Activated naive CD4-positive, alpha-beta T cell treated with anti-CD3 and anti-CD28 coated beads for 36 hours (primary cell): ENCODE measurements around the gene GPR108. TPM values are rescaled to one million over a fixed set of nuclear protein-coding genes. Genes with fewer than 3 reads are reported as not detected.

ENCODE experiments used
- CTCF ChIA-PET: fragments of 350-600 bp; sonication (Branson Sonifier 250); formaldehyde crosslinking; loops from one replicate; lab custom pipeline; 2021; ENCODE audit warnings: antibody characterized with exemption; lab: Charles Lee
- DNase-seq: peaks from one replicate; pipeline ENCODE4 v3.0.0-alpha.2; 2020
- H3K27ac Mint-ChIP-seq: one replicate; pipeline ENCODE4 v1.8.0; 2021; ENCODE audit warnings: mild to moderate bottlenecking, mixed read lengths
- H3K27me3 Mint-ChIP-seq: one replicate; pipeline ENCODE4 v1.8.0; 2021; ENCODE audit warnings: low read depth, mixed read lengths
- H3K36me3 Mint-ChIP-seq: one replicate; pipeline ENCODE4 v1.8.0; 2021; ENCODE audit warnings: low read depth, mixed read lengths
- H3K4me1 Mint-ChIP-seq: one replicate; pipeline ENCODE4 v1.8.0; 2021; ENCODE audit warnings: low read depth, mixed read lengths
- H3K4me3 Mint-ChIP-seq: one replicate; pipeline ENCODE4 v1.8.0; 2021; ENCODE audit warnings: mild to moderate bottlenecking, moderate library complexity, mixed read lengths
- H3K9me3 Mint-ChIP-seq: one replicate; pipeline ENCODE4 v1.8.0; 2021; ENCODE audit warnings: mixed read lengths
- intact Hi-C: fragments of 100-400 bp; cut with micrococcal nuclease; formaldehyde crosslinking; loops from one replicate; pipeline ENCODE4 v1.15.1; 2023
- total RNA-seq, 2 experiments: library from RNA; stranded (reverse); gene quantifications; one replicate each; pipeline ENCODE4 v1.2.3, GENCODE V29; 2021

The GPR108 gene
- total RNA-seq, 2 experiments from 2014 or later = 54.0 to 59.9 TPM

DNA sequence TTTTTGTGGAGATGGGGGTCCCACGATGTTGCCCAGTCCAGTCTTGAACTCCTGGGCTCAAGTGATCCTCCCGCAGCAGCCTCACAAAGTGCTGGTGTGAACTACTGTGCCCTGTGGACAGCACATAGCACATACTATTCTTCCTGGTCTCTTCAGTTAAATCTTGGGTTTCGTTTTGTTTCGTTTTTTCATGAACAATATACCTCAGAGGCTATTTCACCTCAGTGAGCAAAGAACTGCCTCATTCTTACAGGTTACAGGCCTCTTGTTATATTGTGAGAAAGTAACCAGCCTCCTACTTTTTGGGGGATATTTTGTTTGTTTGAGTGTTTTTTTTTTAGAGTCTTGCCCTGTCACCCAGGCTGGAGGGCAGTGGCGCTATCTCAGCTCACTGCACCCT is 15.6 kb downstream of the GPR108 start:
- intact Hi-C loops = no loop called here
- peaks cover 17% of the 10 kb centered on the region for H3K4me1 Mint-ChIP-seq
- no peak overlapping the region for H3K4me3 Mint-ChIP-seq
- CTCF ChIA-PET = no interaction called here
- H3K27me3 Mint-ChIP-seq = no peaks in the 10 kb centered on the region
- no peak for DNase-seq
- no peaks in the 10 kb centered on the region for H3K36me3 Mint-ChIP-seq
- H3K9me3 Mint-ChIP-seq = no peaks in the 10 kb centered on the region
- no peak overlapping the region for H3K27ac Mint-ChIP-seq

DNA sequence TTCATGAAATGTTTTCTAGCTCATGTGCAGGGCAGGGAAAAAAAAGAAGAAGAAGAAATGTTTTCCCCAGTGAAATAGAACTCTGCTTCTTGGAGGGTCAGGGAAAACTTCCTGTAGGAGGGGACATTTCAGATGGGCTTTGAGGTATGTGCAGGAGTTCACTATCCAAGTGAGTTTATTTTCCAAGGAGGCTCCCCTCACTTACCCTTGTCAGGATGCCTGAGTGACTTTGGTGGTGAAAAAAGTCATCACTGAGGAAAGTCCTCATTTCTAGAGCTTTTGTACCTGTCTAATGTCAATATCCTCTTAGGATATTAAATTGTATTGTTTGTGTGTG is 16.3 kb downstream of the GPR108 start:
- CTCF ChIA-PET = interaction anchor here (0.7 kb wide), 1 partner anchor 66 kb away, joined by 3 read pairs; no protein-coding TSS in a partner anchor
- Mint-ChIP-seq H3K9me3 (no peaks in the 10 kb centered on the region), H3K4me1 (peaks cover 17% of the 10 kb centered on the region), H3K4me3 (no peak overlapping the region), H3K27ac (no peak overlapping the region), H3K36me3 (no peaks in the 10 kb centered on the region), H3K27me3 (no peaks in the 10 kb centered on the region)
- intact Hi-C loops = no loop called here
- DNase-seq = no peak

DNA sequence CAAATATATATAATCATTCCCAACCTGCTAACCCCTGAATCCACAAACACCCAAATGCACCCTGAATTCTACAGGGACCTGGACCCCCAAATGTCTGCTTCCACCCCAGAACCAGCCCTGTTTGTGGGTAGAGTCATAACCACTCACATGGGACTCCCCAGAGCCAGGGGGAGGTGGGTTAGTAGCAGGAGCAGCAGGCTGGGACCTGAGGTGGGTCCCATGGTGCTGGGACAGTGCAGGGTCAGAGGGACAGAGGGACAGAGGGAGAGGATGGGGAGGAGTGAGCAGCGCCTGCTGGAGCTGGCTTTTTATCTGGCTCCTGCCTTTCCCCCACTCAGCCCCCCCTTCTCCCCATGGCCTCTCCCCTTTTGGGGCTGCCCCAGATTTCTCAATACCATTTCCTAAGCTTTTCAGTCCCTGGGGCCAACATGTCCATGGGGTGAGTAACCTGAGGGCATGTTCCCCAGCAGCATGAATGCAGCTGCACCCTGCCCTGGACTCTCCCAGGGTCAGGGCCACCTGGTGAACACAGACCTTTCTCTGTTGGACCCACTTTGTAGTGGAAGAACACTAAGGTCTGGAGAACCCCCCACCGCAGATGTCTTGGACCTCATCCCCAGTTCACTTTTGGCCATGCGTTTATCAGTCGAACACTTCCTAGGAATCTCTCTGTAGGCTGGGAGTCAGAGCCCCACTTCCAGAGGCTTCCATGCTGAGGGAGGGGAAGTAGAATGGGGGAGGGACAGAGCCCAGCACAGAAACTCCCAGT is 16.8 kb downstream of the GPR108 start, which contains the start of gene C3:
Gene C3 (minus strand): TSS at position 282 of the 769 bp plus-strand sequence. CDS start 61 bp downstream, at position 221.
- Mint-ChIP-seq H3K27ac (no peak within 1 kb of the TSS), H3K27me3 (no peaks in the 10 kb centered on the region), H3K4me1 (peaks cover 17% of the 10 kb centered on the region), H3K4me3 (no peak within 1 kb of the TSS), H3K36me3 (no peaks in the 10 kb centered on the region), H3K9me3 (no peaks in the 10 kb centered on the region)
- CTCF ChIA-PET = interaction anchor here (0.7 kb wide), 1 partner anchor 65 kb away, joined by 3 read pairs; no protein-coding TSS in a partner anchor
- DNase-seq = no peak
- intact Hi-C loops = no loop called here

DNA sequence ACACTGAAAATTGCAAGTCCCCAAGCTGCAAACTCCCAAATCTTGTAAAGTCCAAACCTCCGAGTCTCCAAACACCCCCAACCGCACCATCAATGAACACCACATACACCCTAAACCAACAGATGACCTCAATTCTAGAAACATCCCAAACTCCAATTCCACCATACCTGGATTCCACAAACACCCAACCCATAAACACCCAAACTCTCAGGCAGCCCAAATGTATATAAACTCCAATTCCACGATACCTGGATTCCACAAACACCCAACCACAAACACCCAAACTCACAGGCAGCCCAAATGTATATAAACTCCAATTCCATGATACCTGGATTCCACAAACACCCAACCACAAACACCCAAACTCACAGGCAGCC is 17.4 kb downstream of the GPR108 start:
- Mint-ChIP-seq H3K36me3 (no peaks in the 10 kb centered on the region), H3K27ac (no peak overlapping the region), H3K4me1 (peaks cover 17% of the 10 kb centered on the region), H3K27me3 (no peaks in the 10 kb centered on the region), H3K4me3 (no peak overlapping the region), H3K9me3 (no peaks in the 10 kb centered on the region)
- intact Hi-C loops = no loop called here
- CTCF ChIA-PET = no interaction called here
- no peak for DNase-seq

DNA sequence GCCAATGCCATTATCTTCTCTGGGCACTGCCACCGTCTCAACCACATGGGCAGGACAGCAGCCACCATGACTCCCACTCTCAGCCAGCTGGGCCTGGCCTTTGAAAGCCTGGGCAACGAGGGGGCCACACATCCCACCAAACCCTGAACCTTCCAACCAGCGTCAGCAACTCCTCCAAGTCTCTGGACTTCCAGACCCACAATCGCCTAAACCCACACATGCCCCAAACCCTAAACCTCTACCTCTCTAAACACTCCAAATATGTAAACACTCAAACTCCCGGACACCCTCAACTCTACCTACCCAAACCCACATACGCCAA is 17.9 kb downstream of the GPR108 start:
- Mint-ChIP-seq H3K4me3 (no peak overlapping the region), H3K9me3 (no peaks in the 10 kb centered on the region), H3K27me3 (no peaks in the 10 kb centered on the region), H3K36me3 (no peaks in the 10 kb centered on the region), H3K4me1 (peaks cover 17% of the 10 kb centered on the region), H3K27ac (no peak overlapping the region)
- no peak for DNase-seq
- intact Hi-C loops = no loop called here
- CTCF ChIA-PET = no interaction called here

DNA sequence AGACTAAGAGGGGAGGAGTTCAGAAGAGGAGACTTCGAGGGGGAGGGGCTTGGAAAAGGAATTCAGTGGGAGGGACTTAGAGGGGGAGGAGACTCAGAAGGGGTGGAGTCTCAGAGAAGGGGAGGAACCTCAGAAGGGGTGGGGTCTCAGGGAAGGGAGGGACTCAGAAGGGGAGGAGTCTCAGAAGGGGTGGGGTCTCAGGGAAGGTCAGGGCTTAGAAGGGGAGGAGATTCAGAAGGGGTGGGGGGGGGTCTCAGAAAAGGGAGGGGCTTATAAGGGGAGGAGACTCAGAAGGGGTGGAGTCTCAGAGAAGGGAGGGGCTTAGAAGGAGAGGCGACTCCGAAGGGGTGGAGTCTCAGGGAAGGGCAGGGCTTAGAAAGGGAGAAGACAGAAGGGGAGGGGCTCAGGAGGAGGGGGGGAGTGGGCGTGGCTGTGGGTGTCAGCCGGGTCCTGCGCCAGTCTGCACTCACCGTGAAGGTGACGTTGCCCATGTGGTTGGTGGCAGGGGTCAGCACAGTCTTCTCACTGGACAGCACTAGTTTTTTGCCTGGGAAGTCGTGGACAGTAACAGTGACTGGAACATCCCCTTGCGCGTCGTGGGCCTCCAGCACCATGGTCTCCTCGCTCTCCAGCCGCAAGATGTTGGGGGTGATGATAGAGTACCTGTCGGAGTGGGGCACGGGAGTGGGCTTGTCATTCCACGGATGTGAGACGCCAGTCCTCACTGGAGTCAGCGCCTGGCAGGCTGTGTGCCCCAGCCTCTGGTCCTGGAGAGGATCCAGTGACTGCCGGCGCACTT is 18.4 kb downstream of the GPR108 start:
- DNase-seq = peak; percentile 29
- H3K9me3 Mint-ChIP-seq = no peaks in the 10 kb centered on the region
- no peaks in the 10 kb centered on the region for H3K27me3 Mint-ChIP-seq
- peaks cover 17% of the 10 kb centered on the region for H3K4me1 Mint-ChIP-seq
- H3K36me3 Mint-ChIP-seq = no peaks in the 10 kb centered on the region
- intact Hi-C loops = no loop called here
- no peak overlapping the region for H3K27ac Mint-ChIP-seq
- no peak overlapping the region for H3K4me3 Mint-ChIP-seq
- CTCF ChIA-PET = no interaction called here

DNA sequence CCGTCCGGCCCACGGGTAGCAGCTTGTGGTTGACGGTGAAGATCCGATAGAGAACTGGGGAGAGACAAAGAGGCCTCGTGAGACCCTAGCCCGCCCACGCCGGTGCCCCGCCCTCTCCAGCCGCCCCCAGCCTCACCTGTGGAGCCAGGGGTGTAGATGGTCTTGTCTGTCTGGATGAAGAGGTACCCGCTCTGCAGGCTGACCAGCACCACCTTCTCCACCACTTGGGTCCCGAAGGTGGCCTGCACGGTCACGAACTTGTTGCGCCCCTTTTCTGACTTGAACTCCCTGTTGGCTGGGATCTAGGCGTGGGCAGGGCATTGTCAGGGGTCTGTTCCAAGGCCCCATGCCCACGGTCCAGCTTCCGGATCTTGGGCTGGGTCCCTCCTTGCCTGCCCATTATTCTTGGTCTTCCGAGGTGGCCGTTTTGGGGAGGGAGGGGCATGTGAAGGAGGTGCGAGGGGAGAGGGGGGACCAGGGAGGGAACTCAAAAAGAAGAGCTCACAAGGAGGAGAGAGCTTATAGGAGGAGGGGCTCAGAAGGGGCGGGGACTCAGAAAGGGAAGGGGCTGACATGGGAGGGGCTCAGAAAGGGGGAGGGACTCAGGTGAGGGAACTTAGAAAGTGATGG is 19.2 kb downstream of the GPR108 start:
- no peak overlapping the region for H3K27ac Mint-ChIP-seq
- intact Hi-C loops = no loop called here
- DNase-seq = no peak
- no peaks in the 10 kb centered on the region for H3K27me3 Mint-ChIP-seq
- no peaks in the 10 kb centered on the region for H3K36me3 Mint-ChIP-seq
- CTCF ChIA-PET = no interaction called here
- H3K4me1 Mint-ChIP-seq = peaks cover 14% of the 10 kb centered on the region
- H3K4me3 Mint-ChIP-seq = no peak overlapping the region
- H3K9me3 Mint-ChIP-seq = no peaks in the 10 kb centered on the region

DNA sequence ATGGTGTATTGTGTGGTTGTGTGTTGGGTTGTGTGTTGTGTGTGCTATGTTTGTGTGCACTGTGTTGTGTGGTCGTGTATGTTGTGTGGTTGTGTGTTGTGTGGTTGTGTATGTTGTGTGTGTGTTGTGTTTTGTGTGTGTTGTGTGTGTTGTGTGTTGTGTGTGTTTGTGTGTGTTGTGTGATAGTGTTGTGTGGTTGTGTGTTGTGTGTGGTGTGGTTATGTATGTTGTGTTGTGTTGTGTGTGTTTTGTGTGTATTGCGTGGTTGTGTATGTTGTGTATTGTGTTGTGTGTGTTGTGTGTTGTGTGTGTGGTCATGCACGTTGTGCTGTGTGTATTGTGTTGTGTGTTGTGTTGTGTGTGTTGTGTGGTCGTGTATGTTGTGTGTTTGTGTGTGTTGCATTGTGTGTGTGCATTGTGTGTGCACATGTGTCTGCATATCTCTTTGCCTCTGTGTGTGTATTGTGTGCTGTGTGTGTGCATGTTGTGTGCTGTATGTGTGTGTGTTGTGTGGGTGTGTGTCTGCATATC is 19.9 kb downstream of the GPR108 start:
- Mint-ChIP-seq H3K4me1 (peaks cover 11% of the 10 kb centered on the region), H3K36me3 (no peaks in the 10 kb centered on the region), H3K27ac (no peak overlapping the region), H3K4me3 (no peak overlapping the region), H3K27me3 (peaks cover 1% of the 10 kb centered on the region), H3K9me3 (no peaks in the 10 kb centered on the region)
- intact Hi-C loops = no loop called here
- CTCF ChIA-PET = no interaction called here
- DNase-seq = no peak

DNA sequence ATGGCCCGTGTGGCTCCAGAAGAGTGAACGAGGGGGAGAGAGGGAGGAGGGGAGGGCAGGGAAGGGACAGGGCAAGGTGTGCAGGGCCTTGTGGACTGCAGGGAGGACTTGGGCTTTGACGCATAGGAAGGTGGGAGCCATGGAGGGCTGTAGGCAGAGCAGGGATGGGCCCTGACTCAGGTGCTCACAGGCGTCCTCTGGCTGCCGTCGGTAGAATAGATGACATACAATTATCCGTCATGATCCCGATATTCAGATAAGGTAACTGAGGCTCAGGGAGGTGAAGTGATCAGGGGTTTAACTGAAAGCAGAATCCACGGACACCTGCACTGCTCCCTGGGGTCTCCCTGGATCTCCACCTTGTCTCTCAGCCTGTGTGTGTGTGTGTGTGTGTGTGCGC is 20.3 kb downstream of the GPR108 start:
- CTCF ChIA-PET = no interaction called here
- no peak overlapping the region for H3K27ac Mint-ChIP-seq
- intact Hi-C loops = no loop called here
- no peak overlapping the region for H3K4me3 Mint-ChIP-seq
- peaks cover 11% of the 10 kb centered on the region for H3K4me1 Mint-ChIP-seq
- peaks cover 2% of the 10 kb centered on the region for H3K27me3 Mint-ChIP-seq
- no peaks in the 10 kb centered on the region for H3K36me3 Mint-ChIP-seq
- DNase-seq = no peak
- no peaks in the 10 kb centered on the region for H3K9me3 Mint-ChIP-seq

DNA sequence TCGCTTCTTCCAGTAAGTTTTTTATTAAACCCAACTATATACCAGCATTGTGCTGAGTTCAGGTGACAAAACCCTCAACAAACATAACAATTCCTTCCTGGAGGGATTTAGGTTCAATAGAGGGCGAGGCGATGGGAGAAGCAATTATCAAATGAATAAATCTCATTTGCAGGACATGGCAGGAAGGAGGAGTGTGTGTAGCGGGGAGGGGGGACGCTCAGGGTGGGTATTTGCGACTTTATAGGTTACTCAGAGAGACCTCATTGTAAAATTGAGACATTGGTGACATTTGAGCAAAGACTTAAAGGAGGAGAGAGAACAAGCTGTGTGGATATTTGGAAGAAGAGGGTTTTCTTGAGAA is 20.8 kb downstream of the GPR108 start:
- intact Hi-C loops = no loop called here
- Mint-ChIP-seq H3K27ac (no peak overlapping the region), H3K4me1 (peaks cover 8% of the 10 kb centered on the region), H3K36me3 (no peaks in the 10 kb centered on the region), H3K4me3 (no peak overlapping the region), H3K9me3 (no peaks in the 10 kb centered on the region), H3K27me3 (peaks cover 5% of the 10 kb centered on the region)
- no peak for DNase-seq
- CTCF ChIA-PET = interaction anchor here (1.6 kb wide), 1 partner anchor 85 kb away, joined by 5 read pairs; no protein-coding TSS in a partner anchor

DNA sequence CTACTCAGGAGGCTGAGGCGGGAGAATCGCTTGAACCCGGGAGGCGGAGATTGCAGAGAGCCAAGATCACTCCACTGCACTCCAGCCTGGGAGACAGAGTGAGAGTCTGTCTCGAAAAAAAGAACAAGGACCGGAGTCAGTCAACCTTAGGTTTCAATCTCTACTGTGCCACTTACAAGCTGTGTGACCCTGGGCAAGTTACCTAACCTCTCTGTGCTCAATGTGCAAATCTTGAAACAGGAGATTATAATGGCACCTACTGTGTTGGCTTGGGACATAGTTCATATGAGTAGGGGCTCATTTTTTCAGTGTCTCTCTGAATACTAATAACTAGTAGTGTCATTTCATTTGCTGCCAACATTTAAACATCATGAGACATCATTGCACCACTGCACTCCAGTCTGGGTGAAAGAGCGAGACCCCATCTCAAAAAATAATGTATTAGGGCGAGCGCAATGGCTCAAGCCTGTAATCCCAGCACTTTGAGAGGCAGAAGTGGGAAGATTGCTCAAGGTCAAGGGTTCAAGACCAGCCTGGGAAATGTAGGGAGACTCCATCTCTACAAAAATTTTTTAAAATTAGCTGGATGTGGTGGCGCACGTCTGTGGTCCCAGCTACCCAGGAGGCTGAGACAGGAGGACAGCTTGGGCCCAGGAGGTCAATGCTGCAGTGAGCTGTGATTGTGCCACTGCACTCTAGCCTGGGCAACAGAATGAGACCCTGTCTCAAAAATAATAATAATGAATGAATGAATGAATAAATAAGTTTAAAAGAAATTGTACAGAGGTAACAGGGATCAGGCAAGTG is 22.4 kb downstream of the GPR108 start:
- intact Hi-C loops = no loop called here
- no peaks in the 10 kb centered on the region for H3K36me3 Mint-ChIP-seq

More for the DNA sequence above, 22.4 kb downstream of the GPR108 start:
- DNase-seq = no peak
- H3K4me1 Mint-ChIP-seq = peaks cover 9% of the 10 kb centered on the region
- H3K4me3 Mint-ChIP-seq = no peak overlapping the region
- no peak overlapping the region for H3K27ac Mint-ChIP-seq
- CTCF ChIA-PET = interaction anchor here (0.7 to 1.6 kb wide), 2 partner anchors 84 to 151 kb away, joined by 3 to 5 read pairs; no protein-coding TSS in a partner anchor
- no peaks in the 10 kb centered on the region for H3K9me3 Mint-ChIP-seq
- peaks cover 19% of the 10 kb centered on the region for H3K27me3 Mint-ChIP-seq
